GM19452 (cell line): ENCODE measurements around the gene IGFL3.

Source experiments
- ATAC-seq: cut with Tn5 transposase; IDR thresholded peaks from one replicate; pipeline ENCODE4 v1.9.1; 2021; ENCODE audit not compliant: unreplicated experiment

The IGFL3 gene

DNA sequence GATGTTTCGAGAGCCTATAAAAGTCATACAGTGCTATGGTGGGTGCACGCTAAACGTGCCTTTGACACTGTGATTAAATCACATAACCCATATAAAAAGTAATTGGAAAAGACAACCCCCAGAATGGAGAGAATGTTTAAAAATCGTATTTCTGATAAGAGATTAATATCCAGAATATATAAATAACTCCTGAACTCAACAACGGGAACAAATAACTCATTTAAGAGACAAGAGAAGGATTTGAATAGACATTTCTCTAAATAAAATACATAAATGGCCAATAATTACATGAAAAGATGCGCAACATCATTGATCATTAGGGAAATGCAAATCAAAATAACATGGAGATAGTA is 46.7 kb downstream of the IGFL3 start:
- no peak for ATAC-seq

DNA sequence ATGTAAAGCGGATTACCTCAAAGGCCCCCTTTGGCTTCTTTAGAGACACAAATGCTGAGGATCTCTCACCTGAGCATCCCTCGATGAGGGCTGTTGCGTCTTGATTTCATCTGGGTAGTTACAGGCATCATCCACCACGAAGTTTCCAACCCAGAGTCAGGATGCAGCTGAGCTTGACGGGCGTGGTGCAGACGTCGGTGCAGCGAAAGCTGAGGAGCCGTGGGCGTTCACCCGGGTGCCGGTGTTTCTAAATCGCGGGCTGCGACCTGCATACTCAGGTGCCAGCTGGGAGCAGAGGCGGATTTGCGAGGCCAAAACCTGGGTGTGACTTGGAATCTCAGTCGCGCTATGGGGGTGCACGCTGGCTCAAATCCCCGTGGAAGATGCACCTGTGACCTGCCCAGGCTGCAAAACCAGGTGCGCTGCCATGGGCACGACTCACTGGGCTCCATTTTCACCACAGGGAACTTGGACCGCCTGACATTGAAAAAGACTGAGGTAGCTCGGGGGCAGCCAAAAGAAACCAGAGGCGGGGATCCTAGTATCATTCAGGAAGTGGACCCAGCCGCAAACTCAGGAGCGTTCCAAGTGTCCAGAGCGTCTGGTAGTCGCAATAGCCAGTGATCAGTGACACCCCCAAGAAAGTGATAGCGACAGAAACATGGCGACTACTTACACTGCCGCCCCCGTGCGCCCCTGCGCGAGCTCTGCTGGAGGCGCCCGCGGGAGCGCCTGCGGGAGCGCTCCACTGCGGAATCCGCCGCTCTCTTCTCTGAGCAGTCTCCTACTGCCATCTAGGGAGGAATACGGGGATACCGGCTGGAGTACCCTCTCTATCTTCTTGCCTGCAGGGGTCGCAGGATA is 47.3 kb downstream of the IGFL3 start:
- ATAC-seq: no peak

- ATAC-seq: no peak
Measured at GRCh38 chr19:46076031-46076880, 48.2 kb downstream of the IGFL3 start.

DNA sequence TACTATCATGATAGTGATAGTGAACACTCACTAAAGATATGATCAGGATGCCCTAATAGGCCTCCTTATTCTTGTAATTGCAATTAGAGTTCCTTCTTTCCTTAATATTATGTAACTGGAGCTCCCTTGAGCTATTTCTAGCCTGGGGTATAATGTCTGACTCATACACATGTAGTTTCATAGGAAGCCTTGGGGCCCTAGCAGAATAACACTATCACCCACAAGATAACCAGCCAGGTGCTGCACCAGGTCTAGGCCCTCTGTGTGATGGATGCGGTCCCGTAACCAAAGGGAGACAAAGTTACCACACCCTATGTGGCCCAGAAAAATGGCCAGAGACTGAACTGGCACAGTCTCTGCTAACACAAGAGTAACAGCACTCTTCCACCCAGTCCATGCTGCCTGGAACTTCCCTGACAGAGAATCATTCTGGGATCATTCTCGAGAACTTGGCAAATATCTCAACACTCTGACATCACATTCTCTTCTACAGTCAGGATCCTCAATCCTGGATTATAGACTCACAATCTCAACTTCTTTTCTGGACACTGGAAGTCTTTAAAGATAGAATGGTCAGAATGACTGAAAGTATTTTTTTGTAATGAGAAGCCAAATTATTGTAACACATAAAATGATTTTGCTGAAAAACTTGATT is 51.1 kb downstream of the IGFL3 start:
- ATAC-seq: no peak
